Activated CD4-positive, alpha-beta T cell treated with anti-CD3 and anti-CD28 coated beads for 36 hours (primary cell): ENCODE data around the gene ESPNL. TPM values are rescaled to one million over a fixed set of nuclear protein-coding genes. Genes with fewer than 3 reads are reported as not detected.

Experiments
- ATAC-seq: fragments of 200-7000 bp; cut with Tn5 transposase; one replicate; pipeline ENCODE4 v1.10.0; 2021; ENCODE audit warnings: mild to moderate bottlenecking, moderate library complexity
- CTCF ChIA-PET: fragments of 350-600 bp; sonication (Branson Sonifier 250); formaldehyde crosslinking; loops from one replicate; lab custom pipeline; 2021; ENCODE audit warnings: antibody characterized with exemption; lab: Charles Lee
- POLR2A ChIA-PET: fragments of 350-600 bp; sonication (Branson Sonifier 250); formaldehyde crosslinking; loops from one replicate; lab custom pipeline; 2021; ENCODE audit warnings: antibody characterized with exemption, inconsistent platforms; lab: Charles Lee
- DNase-seq: peaks from one replicate; pipeline ENCODE4 v3.0.0-alpha.2; 2020
- H3K27ac Mint-ChIP-seq: one replicate; pipeline ENCODE4 v1.8.0; 2021; ENCODE audit warnings: mixed read lengths
- H3K27me3 Mint-ChIP-seq: one replicate; pipeline ENCODE4 v1.8.0; 2021; ENCODE audit warnings: mixed read lengths
- H3K36me3 Mint-ChIP-seq: one replicate; pipeline ENCODE4 v1.8.0; 2021; ENCODE audit warnings: low read depth, mixed read lengths
- H3K4me1 Mint-ChIP-seq: one replicate; pipeline ENCODE4 v1.8.0; 2021; ENCODE audit warnings: mixed read lengths
- H3K4me3 Mint-ChIP-seq: one replicate; pipeline ENCODE4 v1.8.0; 2021; ENCODE audit warnings: mild to moderate bottlenecking, moderate library complexity, mixed read lengths
- H3K9me3 Mint-ChIP-seq: one replicate; pipeline ENCODE4 v1.8.0; 2021; ENCODE audit warnings: low read depth, mixed read lengths
- intact Hi-C, 2 experiments: fragments of 100-400 bp; cut with DNase I in 1 of 2; cut with micrococcal nuclease in 1 of 2; formaldehyde crosslinking; loops; one replicate each; pipeline versions ENCODE4 v1.14.2 to v1.15.1; 2022 to 2024; cut with DNase I, micrococcal nuclease
- total RNA-seq, 2 experiments: library from RNA; stranded (reverse); gene quantifications; one replicate each; pipeline ENCODE4 v1.2.3, GENCODE V29; 2021

The ESPNL gene
- total RNA-seq, 2 experiments from 2014 or later, result 0.16 to 0.21 TPM

DNA sequence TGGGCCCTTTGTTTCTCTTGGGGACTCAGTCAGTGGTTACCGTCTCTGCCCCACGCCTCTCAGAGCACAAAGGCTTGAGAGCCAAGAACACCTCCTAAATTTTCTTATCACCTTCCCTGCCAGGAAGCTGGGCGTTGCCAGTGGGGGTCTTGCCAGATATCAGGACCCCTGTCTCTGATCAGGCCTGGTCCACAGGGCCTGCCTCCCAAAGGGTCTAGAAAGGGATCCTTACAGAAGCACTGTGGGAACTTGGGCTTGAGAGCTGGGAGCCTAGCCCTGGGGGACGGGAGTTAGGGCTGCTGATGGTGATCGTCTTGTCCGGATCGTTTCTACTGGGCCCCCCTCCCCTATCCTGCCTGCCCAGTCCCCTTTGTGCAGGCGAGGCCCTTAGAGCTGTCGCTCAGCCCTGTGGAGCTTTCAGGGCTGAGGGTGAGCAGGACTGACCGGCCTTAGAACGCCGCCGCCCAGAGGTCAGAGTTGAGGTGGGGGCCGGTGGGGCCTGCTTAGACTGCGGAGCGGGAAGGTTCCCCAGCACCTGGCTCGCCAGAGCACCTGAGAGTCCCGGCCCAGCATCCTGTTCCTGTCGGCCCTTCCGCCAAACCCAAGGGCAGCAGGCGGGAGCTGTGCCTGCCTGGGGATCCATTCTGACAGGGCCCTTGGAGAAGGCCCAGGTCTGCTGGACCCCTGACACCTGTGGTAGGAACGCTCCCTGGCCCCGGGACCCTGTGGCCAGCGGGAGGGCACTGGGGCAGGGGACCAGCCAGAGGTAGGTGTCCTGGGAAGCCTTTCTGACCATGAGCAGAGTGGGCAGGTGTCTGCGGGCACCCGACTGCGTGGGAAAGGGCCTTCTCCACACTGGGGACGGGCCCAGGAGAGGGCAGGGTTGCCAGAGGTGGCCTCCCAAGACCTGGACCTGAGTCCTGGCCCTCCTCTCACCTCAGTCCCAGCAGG lies 956 bp downstream of the ESPNL start:
- Mint-ChIP-seq H3K4me3 (no peak overlapping the region), H3K27ac (no peak overlapping the region)
- CTCF ChIA-PET, result no interaction called here

DNA sequence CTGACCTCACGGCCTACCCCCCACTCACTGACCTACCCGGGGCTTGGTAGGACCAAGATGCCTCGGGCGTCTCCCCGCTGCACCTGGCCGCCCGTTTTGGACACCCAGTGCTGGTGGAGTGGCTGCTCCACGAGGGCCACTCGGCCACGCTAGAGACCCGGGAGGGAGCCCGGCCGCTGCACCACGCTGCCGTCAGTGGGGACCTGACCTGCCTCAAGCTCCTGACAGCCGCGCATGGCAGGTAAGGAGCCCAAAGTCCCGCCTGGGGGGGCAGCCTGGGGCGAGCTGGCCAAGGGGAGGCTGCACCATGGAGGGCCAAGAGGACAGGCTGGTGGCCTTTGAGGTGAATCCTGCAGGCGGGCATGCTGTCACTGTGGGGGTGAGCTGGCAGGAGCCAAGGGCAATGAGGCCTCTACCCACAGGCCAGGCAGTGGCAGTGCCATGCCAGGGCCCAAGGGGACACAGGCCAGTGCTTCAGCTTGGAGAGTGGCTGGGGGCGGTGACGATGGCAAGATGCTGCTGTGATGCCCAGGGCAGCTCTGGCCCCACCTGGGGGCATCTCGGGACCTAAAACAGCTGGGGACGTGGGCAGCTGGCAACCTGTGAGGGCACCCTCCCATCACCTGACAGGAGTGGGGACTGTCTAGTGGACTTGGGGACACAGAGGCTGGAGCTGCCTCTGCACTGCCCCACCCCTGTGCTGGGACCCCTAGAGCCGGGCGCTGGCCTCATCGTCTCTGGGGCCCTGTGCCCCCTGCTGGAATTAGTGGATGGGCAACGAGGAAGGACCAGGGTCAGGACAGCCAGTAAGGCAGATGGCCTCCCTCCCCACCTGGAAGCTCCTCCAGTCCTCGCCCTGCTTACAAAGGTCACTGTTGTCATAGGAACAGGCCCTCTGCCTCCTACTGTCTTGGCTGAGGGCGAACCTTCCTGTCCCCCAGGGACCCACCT lies 2.0 kb downstream of the ESPNL start:
- H3K4me3 Mint-ChIP-seq, result no peak overlapping the region
- no peaks in the 10 kb centered on the region for H3K27me3 Mint-ChIP-seq
- DNase-seq, result no peak
- peaks cover 8% of the 10 kb centered on the region for H3K36me3 Mint-ChIP-seq
- intact Hi-C loops, result no loop called here
- no peak for ATAC-seq
- POLR2A ChIA-PET, result interaction anchor here (0.6 kb wide), 1 partner anchor 104 kb away, joined by 3 read pairs; no protein-coding TSS in a partner anchor
- no peaks in the 10 kb centered on the region for H3K9me3 Mint-ChIP-seq
- CTCF ChIA-PET, result interaction anchor here (0.5 to 1.1 kb wide), 3 partner anchors 52 to 651 kb away, joined by 3 read pairs; no protein-coding TSS in a partner anchor
- H3K27ac Mint-ChIP-seq, result no peak overlapping the region
- H3K4me1 Mint-ChIP-seq, result no peaks in the 10 kb centered on the region

More for the DNA sequence above, 956 bp downstream of the ESPNL start:
- intact Hi-C loops, result no loop called here
- POLR2A ChIA-PET, result no interaction called here
- no peaks in the 10 kb centered on the region for H3K9me3 Mint-ChIP-seq
- H3K4me1 Mint-ChIP-seq, result no peaks in the 10 kb centered on the region
- H3K27me3 Mint-ChIP-seq, result no peaks in the 10 kb centered on the region
- DNase-seq, result no peak
- peaks cover 10% of the 10 kb centered on the region for H3K36me3 Mint-ChIP-seq
- no peak for ATAC-seq

DNA sequence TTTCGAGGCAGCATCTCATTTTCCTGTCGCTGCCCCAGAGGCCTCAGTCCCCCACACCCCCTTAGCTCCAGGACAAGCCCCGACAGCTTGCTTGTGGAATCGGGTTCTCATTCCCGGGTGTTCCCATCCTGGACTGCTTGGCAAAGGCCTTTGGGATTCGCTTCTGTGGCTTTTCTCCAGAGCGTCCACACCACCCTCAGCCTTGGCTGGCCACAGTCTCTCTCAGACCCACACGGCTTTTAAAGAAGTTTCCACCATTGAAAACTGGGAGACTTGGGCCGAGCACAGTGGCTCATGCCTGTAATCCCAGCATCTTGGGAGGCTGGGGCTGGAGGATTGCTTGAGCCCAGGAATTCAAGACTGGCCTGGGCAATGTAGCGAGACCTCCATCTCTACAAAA lies 2.7 kb downstream of the ESPNL start:
- H3K9me3 Mint-ChIP-seq, result no peaks in the 10 kb centered on the region
- POLR2A ChIA-PET, result no interaction called here
- H3K4me3 Mint-ChIP-seq, result no peak overlapping the region
- DNase-seq, result no peak
- H3K27ac Mint-ChIP-seq, result no peak overlapping the region
- intact Hi-C loops, result no loop called here
- peaks cover 4% of the 10 kb centered on the region for H3K36me3 Mint-ChIP-seq
- no peaks in the 10 kb centered on the region for H3K27me3 Mint-ChIP-seq
- no peak for ATAC-seq
- no peaks in the 10 kb centered on the region for H3K4me1 Mint-ChIP-seq
- CTCF ChIA-PET, result interaction anchor here (1.1 kb wide), 1 partner anchor 245 kb away, joined by 3 read pairs; no protein-coding TSS in a partner anchor

GRCh38 chr2:238103465-238104225 lies 3.5 kb downstream of the ESPNL start:
- DNase-seq (no peak), ATAC-seq (no peak)
- Mint-ChIP-seq H3K9me3 (no peaks in the 10 kb centered on the region), H3K36me3 (peaks cover 3% of the 10 kb centered on the region), H3K27ac (no peak overlapping the region), H3K27me3 (no peaks in the 10 kb centered on the region), H3K4me1 (no peaks in the 10 kb centered on the region), H3K4me3 (no peak overlapping the region)
- intact Hi-C loops, result no loop called here
- CTCF ChIA-PET, result no interaction called here
- POLR2A ChIA-PET, result no interaction called here

DNA sequence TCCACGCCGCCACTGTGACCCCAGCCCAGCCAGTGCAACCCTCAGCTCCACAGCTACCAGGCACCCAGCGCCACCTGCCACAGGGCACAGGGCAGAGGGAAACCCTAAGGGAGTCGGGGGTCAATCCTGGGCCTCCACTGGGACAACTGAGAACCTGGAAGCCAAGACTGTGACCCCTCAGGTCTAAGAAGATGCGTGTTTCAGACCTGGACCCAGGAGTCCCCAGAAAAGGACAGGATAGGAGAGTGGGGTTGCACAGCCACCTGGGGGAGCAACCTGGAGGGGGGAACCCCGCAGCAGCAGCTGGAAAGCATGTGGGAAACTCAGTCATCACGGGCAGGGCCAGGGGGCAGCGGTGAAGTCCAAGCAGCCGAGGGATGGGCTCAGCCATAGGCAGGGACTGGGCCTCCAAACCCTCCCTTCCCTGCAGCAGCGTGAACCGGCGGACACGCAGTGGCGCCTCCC lies 4.1 kb downstream of the ESPNL start:
- ChIA-PET CTCF (no interaction called here), POLR2A (no interaction called here)
- ATAC-seq (no peak), DNase-seq (no peak)
- H3K9me3 Mint-ChIP-seq, result no peaks in the 10 kb centered on the region
- H3K4me3 Mint-ChIP-seq, result no peak overlapping the region
- H3K36me3 Mint-ChIP-seq, result no peaks in the 10 kb centered on the region
- H3K27me3 Mint-ChIP-seq, result no peaks in the 10 kb centered on the region
- H3K27ac Mint-ChIP-seq, result no peak overlapping the region
- intact Hi-C loops, result no loop called here
- H3K4me1 Mint-ChIP-seq, result no peaks in the 10 kb centered on the region

GRCh38 chr2:238104691-238105371 lies 4.7 kb downstream of the ESPNL start:
- Mint-ChIP-seq H3K4me1 (no peaks in the 10 kb centered on the region), H3K36me3 (no peaks in the 10 kb centered on the region), H3K27ac (no peak overlapping the region), H3K27me3 (no peaks in the 10 kb centered on the region), H3K4me3 (no peak overlapping the region), H3K9me3 (no peaks in the 10 kb centered on the region)
- ATAC-seq, result no peak
- intact Hi-C loops, result loop anchor here in 1 of 2 experiments (5.0 kb wide), 1 partner anchor 248 kb away; the partner anchor contains the start of gene RAMP1
- no peak for DNase-seq
- CTCF ChIA-PET, result no interaction called here
- POLR2A ChIA-PET, result no interaction called here

DNA sequence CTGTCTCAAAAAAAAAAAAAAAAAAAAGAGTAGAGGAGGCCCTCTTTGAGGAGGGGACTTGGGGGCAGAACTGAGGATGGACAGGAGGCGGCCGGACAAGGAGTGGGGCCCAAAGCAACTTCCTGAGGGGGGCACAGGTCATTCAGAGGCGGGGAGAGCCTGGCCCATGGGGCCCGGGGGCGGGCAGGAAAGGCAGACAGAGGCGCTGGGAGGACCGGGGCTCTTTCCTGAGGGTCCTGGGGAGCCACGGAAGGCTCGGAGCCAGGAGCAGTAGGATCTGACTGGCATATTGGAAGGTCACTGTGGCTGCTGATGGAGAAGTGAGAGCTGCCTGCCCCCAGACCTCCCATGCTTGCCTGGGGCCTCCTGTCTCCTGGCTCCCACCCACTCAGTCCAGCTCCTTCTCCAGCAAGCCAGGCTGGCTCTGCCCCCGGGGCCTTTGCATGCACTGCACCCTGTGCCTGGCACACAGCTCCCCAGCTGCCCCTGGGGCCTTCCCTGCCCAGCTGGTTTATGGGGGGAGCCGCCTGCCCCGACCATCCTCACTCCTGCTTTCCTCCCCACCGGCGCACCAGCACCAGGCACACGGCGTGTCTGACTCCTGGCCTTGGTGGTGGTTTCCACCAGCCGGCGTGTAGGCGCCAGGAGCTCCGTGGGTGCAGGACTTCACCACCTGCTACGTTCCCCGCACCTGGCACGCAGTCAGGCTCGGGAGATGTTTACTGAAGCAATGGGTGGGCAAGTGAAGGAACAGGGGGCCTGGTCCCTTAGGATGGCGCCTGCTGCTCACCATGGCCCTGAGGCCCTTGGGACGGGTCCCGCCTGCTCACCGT lies 5.6 kb downstream of the ESPNL start:
- CTCF ChIA-PET, result no interaction called here
- Mint-ChIP-seq H3K36me3 (no peaks in the 10 kb centered on the region), H3K4me1 (no peaks in the 10 kb centered on the region), H3K4me3 (no peak overlapping the region), H3K27me3 (no peaks in the 10 kb centered on the region), H3K27ac (no peak overlapping the region), H3K9me3 (no peaks in the 10 kb centered on the region)
- DNase-seq (no peak), ATAC-seq (no peak)
- POLR2A ChIA-PET, result no interaction called here
- intact Hi-C loops, result loop anchor here in 1 of 2 experiments (5.0 kb wide), 1 partner anchor 248 kb away; the partner anchor contains the start of gene RAMP1

DNA sequence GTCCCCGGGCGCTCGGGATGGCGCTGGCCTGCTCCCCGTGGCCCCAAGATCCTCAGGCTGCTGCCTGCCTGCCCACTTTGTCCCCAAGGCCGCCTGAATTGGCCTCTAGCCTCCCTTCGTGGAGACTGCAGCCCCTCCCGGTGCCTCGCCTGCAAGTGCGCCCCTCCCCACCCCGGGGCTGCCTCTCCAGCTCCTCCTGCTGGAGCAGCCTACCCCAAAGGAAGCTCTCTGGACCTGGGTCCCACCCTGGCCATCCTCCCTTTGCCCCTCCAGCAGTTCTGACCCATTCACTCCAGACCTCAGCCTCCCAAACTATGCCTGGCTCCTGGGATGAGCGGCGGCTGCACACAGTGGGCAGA lies 6.2 kb downstream of the ESPNL start:
- Mint-ChIP-seq H3K4me3 (no peak overlapping the region), H3K36me3 (no peaks in the 10 kb centered on the region), H3K27ac (no peak overlapping the region), H3K9me3 (no peaks in the 10 kb centered on the region), H3K27me3 (no peaks in the 10 kb centered on the region), H3K4me1 (no peaks in the 10 kb centered on the region)
- POLR2A ChIA-PET, result no interaction called here
- CTCF ChIA-PET, result no interaction called here
- DNase-seq, result no peak
- no peak for ATAC-seq
- intact Hi-C loops, result loop anchor here in 1 of 2 experiments (5.0 kb wide), 1 partner anchor 249 kb away; the partner anchor contains the start of gene RAMP1

- H3K4me1 Mint-ChIP-seq, result no peaks in the 10 kb centered on the region
- ATAC-seq, result peak; percentile 16
- H3K4me3 Mint-ChIP-seq, result no peak overlapping the region
- no peaks in the 10 kb centered on the region for H3K27me3 Mint-ChIP-seq
- no peaks in the 10 kb centered on the region for H3K9me3 Mint-ChIP-seq
- ChIA-PET POLR2A (no interaction called here), CTCF (no interaction called here)
- intact Hi-C loops, result loop anchor here in 1 of 2 experiments (5.0 kb wide), 1 partner anchor 250 kb away; the partner anchor contains the start of gene RAMP1
- peak; percentile 37 for DNase-seq
- H3K36me3 Mint-ChIP-seq, result no peaks in the 10 kb centered on the region
- H3K27ac Mint-ChIP-seq, result no peak overlapping the region
Observed at GRCh38 chr2:238106698-238107524, 6.8 kb downstream of the ESPNL start.
